NB4 (cell line): Measurements from ENCODE around the gene ITCH.
A peak's percentile ranks its signal among the peaks of the same experiment; 100 is the strongest.

ENCODE experiments used
- DNase-seq: peaks from one replicate; pipeline ENCODE4 v3.0.0; 2010; ENCODE audit warnings: low read depth
- H3K4me3 ChIP-seq: one replicate; pipeline ENCODE4 v1.5.1; 2011; ENCODE audit warnings: mild to moderate bottlenecking, low read depth, low read length, moderate library complexity
- CTCF ChIP-seq: IDR thresholded peaks from one replicate; pipeline ENCODE4 v1.5.1; 2012; ENCODE audit warnings: low read depth, low read length
- MYC ChIP-seq: IDR thresholded peaks from 2 replicates; pipeline ENCODE4 v1.6.1; 2011; ENCODE audit warnings: low read depth, low read length
- POLR2A ChIP-seq: IDR thresholded peaks from 2 replicates; pipeline ENCODE4 v1.6.1; 2011; ENCODE audit warnings: mild to moderate bottlenecking; ENCODE audit not compliant: insufficient read length; ENCODE audit errors: extremely low read depth
- TF ChIP-seq, protein P1 (sequence below): IDR thresholded peaks from 2 replicates; pipeline ENCODE4 v1.6.1; 2011; ENCODE audit warnings: low read depth, low read length

The ITCH gene

DNA sequence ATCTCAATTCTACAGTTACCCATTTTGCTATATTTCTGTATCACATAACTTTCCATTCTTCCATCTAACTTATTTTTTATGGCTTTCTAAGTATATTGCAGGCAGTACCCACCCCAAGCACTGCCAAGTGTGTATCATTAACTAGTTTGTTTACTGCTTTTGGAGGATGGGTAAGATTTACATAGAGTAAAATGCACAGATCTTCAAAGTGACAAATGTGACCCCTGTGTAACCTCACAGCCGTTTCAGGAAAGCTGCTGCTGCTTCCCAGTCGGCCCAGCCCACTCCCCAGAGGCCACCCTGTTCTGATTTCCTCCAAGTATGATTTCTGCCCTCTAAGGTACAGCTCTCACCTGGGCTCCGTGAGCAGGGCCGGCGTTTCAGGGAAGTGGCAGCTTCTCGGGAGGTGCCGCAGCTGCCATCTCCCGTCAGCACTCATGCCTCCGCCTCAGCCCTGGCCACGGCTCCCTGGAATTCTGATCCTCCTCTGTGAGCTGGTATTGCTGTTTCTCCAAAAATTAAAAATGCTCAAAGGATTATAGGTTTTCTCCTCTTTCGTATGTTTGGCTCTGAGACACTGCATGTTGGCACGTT lies 180.5 kb downstream of the ITCH start:
- TF ChIP-seq POLR2A (no peak), CTCF (no peak), MYC (no peak)
- TF ChIP-seq, protein P1, sequence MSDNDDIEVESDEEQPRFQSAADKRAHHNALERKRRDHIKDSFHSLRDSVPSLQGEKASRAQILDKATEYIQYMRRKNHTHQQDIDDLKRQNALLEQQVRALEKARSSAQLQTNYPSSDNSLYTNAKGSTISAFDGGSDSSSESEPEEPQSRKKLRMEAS: no peak
- no peak for DNase-seq

DNA sequence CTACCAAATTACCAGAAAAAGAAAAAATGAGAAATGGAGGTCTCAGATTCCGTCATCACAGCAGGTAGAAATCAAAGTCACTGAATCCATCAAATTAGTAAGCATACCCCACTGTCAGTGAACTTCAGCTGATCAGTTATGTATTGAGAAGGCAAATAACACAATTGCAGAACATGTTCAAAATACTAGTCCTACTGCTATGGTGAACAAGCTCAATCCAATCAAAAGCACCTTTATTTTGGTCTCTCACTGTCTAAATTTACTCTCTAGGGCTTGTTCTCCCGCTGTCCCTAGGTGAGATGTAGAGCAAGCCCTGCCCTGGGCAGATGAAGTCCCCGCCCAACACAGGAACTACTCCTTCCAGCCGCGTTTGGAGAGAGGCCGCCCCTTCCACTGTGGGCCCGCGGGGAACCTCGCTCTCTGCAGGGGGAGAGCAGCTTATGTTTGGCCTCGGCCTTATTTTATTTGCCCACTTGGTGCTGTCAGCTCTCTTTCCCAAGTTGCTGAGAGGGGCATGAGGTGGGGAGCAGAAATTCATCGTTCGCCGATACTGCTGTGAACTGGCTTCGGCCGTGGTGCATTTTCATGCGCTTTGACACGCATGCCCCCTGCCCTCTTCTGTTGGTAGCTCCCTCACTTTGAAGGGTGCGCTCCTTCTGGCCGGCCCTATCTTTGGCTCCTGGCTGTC lies 181.2 kb downstream of the ITCH start:
- DNase-seq: no peak
- no peak for TF ChIP-seq POLR2A
- TF ChIP-seq CTCF: no peak
- no peak for TF ChIP-seq MYC
- TF ChIP-seq, protein P1: no peak
- no peak overlapping the region for H3K4me3 ChIP-seq

More for the DNA sequence above, 180.5 kb downstream of the ITCH start:
- no peak overlapping the region for H3K4me3 ChIP-seq

GRCh38 chr20:34546751-34547181 lies 183.7 kb downstream of the ITCH start:
- no peak overlapping the region for H3K4me3 ChIP-seq
- TF ChIP-seq CTCF (no peak), POLR2A (no peak), MYC (no peak)
- TF ChIP-seq, protein P1: no peak
- no peak for DNase-seq

DNA sequence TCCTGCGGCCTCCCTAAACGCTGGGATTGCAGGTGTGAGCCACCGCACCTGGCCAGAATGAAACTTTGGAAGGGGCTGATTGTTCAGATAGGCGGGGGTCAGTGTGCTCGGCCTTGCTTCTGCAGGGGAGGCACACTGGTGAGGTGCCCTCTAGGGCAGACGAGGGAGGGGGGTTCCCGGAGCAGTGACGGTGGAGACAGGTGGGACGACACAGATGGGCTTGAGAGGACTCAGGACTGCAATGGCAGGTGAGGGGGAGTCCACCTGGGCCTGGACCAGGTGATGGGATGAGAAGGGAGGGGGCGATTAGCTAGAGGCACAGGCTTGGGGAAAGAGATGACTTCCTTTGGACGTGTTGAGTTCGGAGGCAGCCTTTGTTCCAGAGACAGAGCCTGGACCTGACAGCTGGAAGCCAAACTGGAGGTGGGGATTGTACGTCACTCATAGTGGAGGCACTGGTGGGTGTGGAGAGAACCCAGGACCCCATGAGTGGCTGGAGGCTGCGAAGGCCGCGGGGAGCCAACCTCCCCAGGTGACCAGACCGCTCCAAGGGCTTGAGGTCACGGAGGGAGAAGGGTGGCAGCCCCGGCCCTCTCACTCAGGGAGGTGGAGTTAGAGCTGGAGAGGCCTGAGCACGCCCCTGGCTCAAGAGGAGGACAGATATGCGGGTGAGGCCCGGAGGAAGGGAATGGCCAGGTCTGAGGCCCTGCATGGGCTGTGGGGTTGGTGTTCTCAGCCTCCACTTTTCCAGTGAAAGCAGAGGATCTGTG lies 185.0 kb downstream of the ITCH start:
- TF ChIP-seq CTCF (no peak), POLR2A (no peak), MYC (no peak)
- TF ChIP-seq, protein P1: no peak
- no peak overlapping the region for H3K4me3 ChIP-seq
- DNase-seq: no peak

DNA sequence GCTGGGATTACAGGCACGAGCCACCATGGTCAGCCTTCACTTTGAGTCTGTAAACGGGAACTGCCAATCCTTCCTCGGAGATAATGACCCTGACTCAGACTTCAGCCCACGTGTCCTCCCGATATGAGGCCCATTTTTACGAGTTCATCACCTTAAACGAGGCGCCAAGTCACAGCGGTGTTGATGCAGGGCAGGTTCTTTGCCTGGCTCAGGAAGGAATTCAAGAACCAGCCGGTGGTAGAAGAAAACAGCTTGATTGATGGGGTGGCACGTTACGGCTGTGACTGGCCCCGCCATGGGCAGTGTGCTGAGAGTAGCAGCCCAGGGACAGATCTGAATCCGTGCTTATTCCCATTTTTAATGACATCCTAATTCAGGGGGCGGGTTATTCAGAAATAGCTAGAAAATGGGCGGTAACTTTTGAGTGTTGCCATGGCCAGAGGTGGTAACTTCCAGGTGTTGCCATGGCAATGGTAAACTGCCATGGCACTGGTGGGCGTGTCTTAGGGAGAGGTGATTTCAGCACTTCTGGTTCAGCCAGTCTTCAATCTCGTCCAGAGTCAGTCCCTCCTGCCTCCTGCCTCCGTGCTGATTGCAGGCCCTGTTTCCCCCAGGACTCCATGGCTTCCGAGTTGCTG lies 186.3 kb downstream of the ITCH start:
- no peak overlapping the region for H3K4me3 ChIP-seq
- peak; percentile 15 for DNase-seq
- TF ChIP-seq, protein P1: no peak
- TF ChIP-seq CTCF (no peak), MYC (no peak), POLR2A (no peak)
